CD14-positive monocyte (primary cell): Measurements from ENCODE around the gene PRM1. TPM values are rescaled to one million over a fixed set of nuclear protein-coding genes. Genes with fewer than 3 reads are reported as not detected.

ENCODE experiments used
- DNase-seq, 3 donors: peaks; one replicate each; pipeline ENCODE4 v3.0.0-alpha.2; 2011 to 2022
- H2AFZ ChIP-seq: 2 replicates; pipeline ENCODE4 v1.6.0; 2012; ENCODE audit warnings: mild to moderate bottlenecking, low read depth, low read length, inconsistent platforms; ENCODE audit not compliant: insufficient read depth, poor library complexity, severe bottlenecking
- H3K27ac ChIP-seq, 2 donors: 1 replicate in 1 of 2; 2 replicates in 1 of 2; pipeline ENCODE4 v1.5.1; 2012 to 2013; ENCODE audit warnings: low read length in 2 of 2, control low read depth in 1 of 2, inconsistent platforms in 1 of 2, low read depth in 1 of 2, mild to moderate bottlenecking in 1 of 2
- H3K27me3 ChIP-seq, 2 donors: one replicate each; pipeline versions ENCODE4 v1.6.0 to v1.6.1; 2011 to 2013; ENCODE audit warnings: low read length in 2 of 2; ENCODE audit not compliant: control insufficient read depth in 2 of 2, insufficient read depth in 2 of 2
- H3K36me3 ChIP-seq, 2 donors: replicated peaks in 1 of 2; 1 replicate in 1 of 2; 2 replicates in 1 of 2; pipeline versions ENCODE4 v1.5.1 to v1.6.1; 2012 to 2013; ENCODE audit warnings: low read length in 2 of 2, control low read depth in 1 of 2, inconsistent platforms in 1 of 2, mild to moderate bottlenecking in 1 of 2; ENCODE audit not compliant: insufficient read depth in 2 of 2, control insufficient read depth in 1 of 2
- H3K4me1 ChIP-seq, 2 donors: 1 replicate in 1 of 2; 2 replicates in 1 of 2; pipeline versions ENCODE4 v1.5.1 to v1.6.1; 2012 to 2013; ENCODE audit warnings: low read length in 2 of 2, control low read depth in 1 of 2, inconsistent platforms in 1 of 2, mild to moderate bottlenecking in 1 of 2, moderate library complexity in 1 of 2; ENCODE audit not compliant: insufficient read depth in 2 of 2, control insufficient read depth in 1 of 2
- H3K4me2 ChIP-seq: replicated peaks from 2 replicates; pipeline ENCODE3; 2012; ENCODE audit warnings: low read length, moderate library complexity, mild to moderate bottlenecking; ENCODE audit not compliant: poor library complexity, severe bottlenecking; ENCODE audit errors: extremely low read depth
- H3K4me3 ChIP-seq, 3 experiments: fragments of 200-600 bp in 1 of 3; sonication (generic) in 1 of 3; replicated peaks in 1 of 3; 1 replicate in 2 of 3; 2 replicates in 1 of 3; pipeline ENCODE4 v1.5.1; 2011 to 2013; ENCODE audit warnings: low read length in 3 of 3, mild to moderate bottlenecking in 3 of 3, control low read depth in 2 of 3, low read depth in 2 of 3, inconsistent platforms in 1 of 3, moderate library complexity in 1 of 3
- H3K79me2 ChIP-seq: 2 replicates; pipeline ENCODE4 v1.6.0; 2012; ENCODE audit warnings: mild to moderate bottlenecking, control low read depth, inconsistent platforms, low read length, moderate library complexity; ENCODE audit not compliant: insufficient read depth
- H3K9ac ChIP-seq: 2 replicates; pipeline ENCODE4 v1.6.0; 2017; ENCODE audit warnings: low read length, mild to moderate bottlenecking; ENCODE audit not compliant: insufficient read depth, poor library complexity, severe bottlenecking
- H3K9me3 ChIP-seq, 2 donors: replicated peaks in 1 of 2; 1 replicate in 1 of 2; 2 replicates in 1 of 2; pipeline versions ENCODE4 v1.5.1 to v1.6.1; 2012 to 2013; ENCODE audit warnings: low read length in 2 of 2, control low read depth in 1 of 2; ENCODE audit not compliant: control insufficient read depth in 1 of 2, insufficient read depth in 1 of 2
- H4K20me1 ChIP-seq: 2 replicates; pipeline ENCODE4 v1.6.0; 2012; ENCODE audit warnings: mild to moderate bottlenecking, low read length, control low read depth, moderate library complexity; ENCODE audit not compliant: insufficient read depth
- H3K27ac Mint-ChIP-seq, 7 donors: one replicate each; pipeline ENCODE4 v1.8.0; 2020; ENCODE audit warnings: mild to moderate bottlenecking in 7 of 7, mixed read lengths in 7 of 7, moderate library complexity in 6 of 7, inconsistent platforms in 2 of 7
- H3K27me3 Mint-ChIP-seq, 3 donors: one replicate each; pipeline ENCODE4 v1.8.0; 2021 to 2022; ENCODE audit warnings: low read depth in 3 of 3, mild to moderate bottlenecking in 3 of 3, mixed read lengths in 3 of 3, moderate library complexity in 3 of 3, inconsistent platforms in 1 of 3
- H3K36me3 Mint-ChIP-seq, 2 donors: one replicate each; pipeline ENCODE4 v1.8.0; 2020; ENCODE audit warnings: mixed read lengths in 2 of 2, inconsistent platforms in 1 of 2, mild to moderate bottlenecking in 1 of 2
- H3K4me1 Mint-ChIP-seq: one replicate; pipeline ENCODE4 v1.8.0; 2020; ENCODE audit warnings: mild to moderate bottlenecking, mixed read lengths
- H3K4me3 Mint-ChIP-seq, 2 donors: one replicate each; pipeline ENCODE4 v1.8.0; 2020; ENCODE audit warnings: mild to moderate bottlenecking in 2 of 2, mixed read lengths in 2 of 2, moderate library complexity in 1 of 2
- H3K9me3 Mint-ChIP-seq, 7 donors: one replicate each; pipeline ENCODE4 v1.8.0; 2020 to 2022; ENCODE audit warnings: mixed read lengths in 7 of 7, mild to moderate bottlenecking in 6 of 7, moderate library complexity in 6 of 7, inconsistent platforms in 2 of 7
- WGBS: methylation state at CpG from one replicate; pipeline ENCODE4 v1.1.5; 2013; ENCODE audit warnings: missing lambda C conversion rate; ENCODE audit not compliant: insufficient coverage; 5-methylcytosine and 5-hydroxymethylcytosine counted together
- intact Hi-C, 2 donors: fragments of 100-400 bp; cut with micrococcal nuclease; formaldehyde crosslinking; loops; one replicate each; pipeline versions ENCODE4 v1.15.0 to v1.15.1; 2023
- polyA plus RNA-seq, 3 donors: library from polyadenylated mRNA; depleted of rRNA in 1 of 3; unstranded in 2 of 3; stranded (reverse) in 1 of 3; fragments of 300-500 nt in 2 of 3; fragments of >200 nt in 1 of 3; fragmentation: Illumina TruSeq in 2 of 3; gene quantifications; 1 replicate in 2 of 3; 2 replicates in 1 of 3; pipeline ENCODE4 v1.2.3, GENCODE V29; 2012 to 2021
- TF ChIP-seq, protein P1 (sequence below): fragments of 200-600 bp; IDR thresholded peaks from one replicate; pipeline ENCODE4 v1.8.0; 2022; ENCODE audit warnings: antibody characterized with exemption, mild to moderate bottlenecking

Gene PRM1
- polyA plus RNA-seq, 3 donors: not detected

GRCh38 chr16:11289202-11289601 is 8.1 kb upstream of the PRM1 start:
- Mint-ChIP-seq H3K4me1 (peaks cover 8% of the 10 kb centered on the region), H3K36me3 (peaks cover 0 to 4% of the 10 kb centered on the region in 2 donors), H3K27me3 (peaks cover 40 to 49% (median 45%) of the 10 kb centered on the region in 3 donors), H3K27ac (peak overlapping the region in 1 of 7 donors; percentile 27), H3K4me3 (no peak overlapping the region), H3K9me3 (peaks cover 0 to 5% (median 0%) of the 10 kb centered on the region in 7 donors)
- Histone ChIP-seq H2AFZ (no peak overlapping the region), H3K4me3 (no peak overlapping the region), H3K9ac (no peak overlapping the region), H3K9me3 (no peaks in the 10 kb centered on the region), H3K4me2 (no peak overlapping the region), H3K79me2 (no peaks in the 10 kb centered on the region), H3K27me3 (peaks cover 0 to 2% of the 10 kb centered on the region in 2 donors), H3K36me3 (no peaks in the 10 kb centered on the region), H3K27ac (no peak overlapping the region), H3K4me1 (peaks cover 0 to 6% of the 10 kb centered on the region in 2 donors), H4K20me1 (no peaks in the 10 kb centered on the region)
- TF ChIP-seq, protein P1, sequence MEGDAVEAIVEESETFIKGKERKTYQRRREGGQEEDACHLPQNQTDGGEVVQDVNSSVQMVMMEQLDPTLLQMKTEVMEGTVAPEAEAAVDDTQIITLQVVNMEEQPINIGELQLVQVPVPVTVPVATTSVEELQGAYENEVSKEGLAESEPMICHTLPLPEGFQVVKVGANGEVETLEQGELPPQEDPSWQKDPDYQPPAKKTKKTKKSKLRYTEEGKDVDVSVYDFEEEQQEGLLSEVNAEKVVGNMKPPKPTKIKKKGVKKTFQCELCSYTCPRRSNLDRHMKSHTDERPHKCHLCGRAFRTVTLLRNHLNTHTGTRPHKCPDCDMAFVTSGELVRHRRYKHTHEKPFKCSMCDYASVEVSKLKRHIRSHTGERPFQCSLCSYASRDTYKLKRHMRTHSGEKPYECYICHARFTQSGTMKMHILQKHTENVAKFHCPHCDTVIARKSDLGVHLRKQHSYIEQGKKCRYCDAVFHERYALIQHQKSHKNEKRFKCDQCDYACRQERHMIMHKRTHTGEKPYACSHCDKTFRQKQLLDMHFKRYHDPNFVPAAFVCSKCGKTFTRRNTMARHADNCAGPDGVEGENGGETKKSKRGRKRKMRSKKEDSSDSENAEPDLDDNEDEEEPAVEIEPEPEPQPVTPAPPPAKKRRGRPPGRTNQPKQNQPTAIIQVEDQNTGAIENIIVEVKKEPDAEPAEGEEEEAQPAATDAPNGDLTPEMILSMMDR: no peak
- no peak for DNase-seq
- intact Hi-C loops: no loop called here
- no CpG with 5 or more reads among the region's 2 CpGs for WGBS

GRCh38 chr16:11285842-11286241 is 4.7 kb upstream of the PRM1 start:
- Mint-ChIP-seq H3K27me3 (peaks cover 23 to 47% (median 25%) of the 10 kb centered on the region in 3 donors), H3K4me3 (no peak overlapping the region), H3K4me1 (peaks cover 12% of the 10 kb centered on the region), H3K36me3 (peaks cover 0 to 3% of the 10 kb centered on the region in 2 donors), H3K9me3 (peaks cover 0 to 5% (median 0%) of the 10 kb centered on the region in 7 donors), H3K27ac (no peak overlapping the region)
- Histone ChIP-seq H3K9me3 (no peaks in the 10 kb centered on the region), H4K20me1 (no peaks in the 10 kb centered on the region), H3K27ac (no peak overlapping the region), H3K36me3 (no peaks in the 10 kb centered on the region), H3K9ac (no peak overlapping the region), H3K4me3 (no peak overlapping the region), H3K4me2 (no peak overlapping the region), H3K79me2 (no peaks in the 10 kb centered on the region), H2AFZ (no peak overlapping the region), H3K4me1 (peaks cover 0 to 6% of the 10 kb centered on the region in 2 donors), H3K27me3 (peaks cover 0 to 2% of the 10 kb centered on the region in 2 donors)
- 100% methylated on average over 1 of the region's 2 CpGs for WGBS
- TF ChIP-seq, protein P1: no peak
- intact Hi-C loops: no loop called here
- no peak for DNase-seq
